Stomach (tissue), 4 donors: ENCODE measurements around the gene CEP85L.

Experiments
- POLR2AphosphoS5 ChIP-seq, 3 donors: sonication (generic); formaldehyde crosslinking; IDR thresholded peaks; one replicate each; pipeline ENCODE4 v1.6.1; 2016; ENCODE audit warnings: antibody characterized with exemption in 3 of 3
- TF ChIP-seq, protein P1 (sequence below), 7 experiments: fragments of 450-650 bp in 4 of 7; fragments of 200-600 bp in 3 of 7; sonication (generic) in 3 of 7; IDR thresholded peaks; one replicate each; pipeline ENCODE4 v1.5.1; 2016 to 2019; ENCODE audit warnings: antibody characterized with exemption in 7 of 7, control low read depth in 2 of 7, mild to moderate bottlenecking in 1 of 7

DNA sequence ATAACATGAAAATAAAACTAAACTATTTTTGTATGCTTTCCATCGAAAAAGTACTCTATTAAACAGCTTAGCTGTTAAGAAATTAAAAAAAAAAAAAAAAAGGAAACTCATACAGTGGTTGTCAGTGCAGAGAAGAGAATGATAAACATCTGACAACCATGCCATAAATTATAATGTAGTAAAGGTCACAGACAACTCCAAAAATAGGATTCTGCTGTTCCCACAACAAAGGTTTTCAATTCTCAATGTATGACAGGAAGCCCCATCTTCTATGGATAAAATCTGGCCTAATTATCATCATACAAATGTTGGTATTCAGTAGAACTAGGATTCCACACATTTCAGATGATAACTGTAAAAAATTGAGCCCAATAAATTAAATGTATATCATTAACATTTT, 98.3 kb downstream of the CEP85L start:
- TF ChIP-seq, protein P1, sequence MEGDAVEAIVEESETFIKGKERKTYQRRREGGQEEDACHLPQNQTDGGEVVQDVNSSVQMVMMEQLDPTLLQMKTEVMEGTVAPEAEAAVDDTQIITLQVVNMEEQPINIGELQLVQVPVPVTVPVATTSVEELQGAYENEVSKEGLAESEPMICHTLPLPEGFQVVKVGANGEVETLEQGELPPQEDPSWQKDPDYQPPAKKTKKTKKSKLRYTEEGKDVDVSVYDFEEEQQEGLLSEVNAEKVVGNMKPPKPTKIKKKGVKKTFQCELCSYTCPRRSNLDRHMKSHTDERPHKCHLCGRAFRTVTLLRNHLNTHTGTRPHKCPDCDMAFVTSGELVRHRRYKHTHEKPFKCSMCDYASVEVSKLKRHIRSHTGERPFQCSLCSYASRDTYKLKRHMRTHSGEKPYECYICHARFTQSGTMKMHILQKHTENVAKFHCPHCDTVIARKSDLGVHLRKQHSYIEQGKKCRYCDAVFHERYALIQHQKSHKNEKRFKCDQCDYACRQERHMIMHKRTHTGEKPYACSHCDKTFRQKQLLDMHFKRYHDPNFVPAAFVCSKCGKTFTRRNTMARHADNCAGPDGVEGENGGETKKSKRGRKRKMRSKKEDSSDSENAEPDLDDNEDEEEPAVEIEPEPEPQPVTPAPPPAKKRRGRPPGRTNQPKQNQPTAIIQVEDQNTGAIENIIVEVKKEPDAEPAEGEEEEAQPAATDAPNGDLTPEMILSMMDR (IDR thresholded peaks at IDR 0.05) = no peak
- TF ChIP-seq POLR2AphosphoS5 (IDR thresholded peaks at IDR 0.05) = no peak
